NT2/D1 (cell line): ENCODE results near the gene FCN1.

Source experiments
- SUZ12 ChIP-seq: IDR thresholded peaks from 2 replicates; pipeline ENCODE4 v1.6.1; 2011; ENCODE audit not compliant: insufficient read length, insufficient read depth; ENCODE audit errors: extremely low read depth
- YY1 ChIP-seq: IDR thresholded peaks from 2 replicates; pipeline ENCODE4 v1.6.1; 2011; ENCODE audit not compliant: insufficient read length, insufficient read depth
- ZNF274 ChIP-seq: IDR thresholded peaks from 2 replicates; pipeline ENCODE4 v1.6.1; 2011; ENCODE audit warnings: mild to moderate bottlenecking, low read depth, low read length

GRCh38 chr9:134897584-134898170, 20.0 kb downstream of the FCN1 start:
- TF ChIP-seq YY1 (no peak), ZNF274 (no peak), SUZ12 (no peak)
